ENCODE data around the gene CD180.

GRCh38 chr5:67154556-67155206 is 41.9 kb downstream of the CD180 start:
- TF ChIP-seq POLR2AphosphoS5 (IDR thresholded peaks at IDR 0.05; ENCODE audit: low read depth, low read length) = no peak
- no peak for TF ChIP-seq TAF1 (IDR thresholded peaks at IDR 0.05; ENCODE audit: borderline replicate concordance, low read depth, low read length)
